Nephron (organoid): ENCODE results near the gene RUFY3.
"Not testable (repeated sequence)": the region's sequence is repeated elsewhere in the genome, so short reads cannot be mapped to it uniquely, and the experiment has no call there.

Experiments
- H3K27ac Mint-ChIP-seq, 3 experiments: 2 replicates each; pipeline ENCODE4 v1.8.0; 2020; ENCODE audit warnings: mixed read lengths in 3 of 3, mild to moderate bottlenecking in 2 of 3, moderate library complexity in 1 of 3
- H3K27me3 Mint-ChIP-seq: 2 replicates; pipeline ENCODE4 v1.8.0; 2021; ENCODE audit warnings: low read depth, mild to moderate bottlenecking, moderate library complexity, mixed read lengths
- H3K36me3 Mint-ChIP-seq: 2 replicates; pipeline ENCODE4 v1.8.0; 2020; ENCODE audit warnings: low read depth, mixed read lengths
- H3K4me1 Mint-ChIP-seq: 2 replicates; pipeline ENCODE4 v1.8.0; 2020; ENCODE audit warnings: mixed read lengths
- H3K4me3 Mint-ChIP-seq, 3 experiments: 2 replicates each; pipeline ENCODE4 v1.8.0; 2020; ENCODE audit warnings: mild to moderate bottlenecking in 3 of 3, mixed read lengths in 3 of 3, moderate library complexity in 2 of 3
- H3K9me3 Mint-ChIP-seq: 2 replicates; pipeline ENCODE4 v1.8.0; 2020; ENCODE audit warnings: mixed read lengths
- TF ChIP-seq, protein P1 (sequence below), 3 experiments: fragments of 200-600 bp; sonication (generic); IDR thresholded peaks; one replicate each; pipeline ENCODE4 v1.5.0; 2021; ENCODE audit warnings: antibody characterized with exemption in 3 of 3; ENCODE audit not compliant: unreplicated experiment in 3 of 3

The RUFY3 gene

GRCh38 chr4:70680934-70681333 lies 40.8 kb upstream of the RUFY3 start:
- Mint-ChIP-seq H3K4me1 (peaks cover 9% of the 10 kb centered on the region), H3K9me3 (no peaks in the 10 kb centered on the region)
- TF ChIP-seq, protein P1, sequence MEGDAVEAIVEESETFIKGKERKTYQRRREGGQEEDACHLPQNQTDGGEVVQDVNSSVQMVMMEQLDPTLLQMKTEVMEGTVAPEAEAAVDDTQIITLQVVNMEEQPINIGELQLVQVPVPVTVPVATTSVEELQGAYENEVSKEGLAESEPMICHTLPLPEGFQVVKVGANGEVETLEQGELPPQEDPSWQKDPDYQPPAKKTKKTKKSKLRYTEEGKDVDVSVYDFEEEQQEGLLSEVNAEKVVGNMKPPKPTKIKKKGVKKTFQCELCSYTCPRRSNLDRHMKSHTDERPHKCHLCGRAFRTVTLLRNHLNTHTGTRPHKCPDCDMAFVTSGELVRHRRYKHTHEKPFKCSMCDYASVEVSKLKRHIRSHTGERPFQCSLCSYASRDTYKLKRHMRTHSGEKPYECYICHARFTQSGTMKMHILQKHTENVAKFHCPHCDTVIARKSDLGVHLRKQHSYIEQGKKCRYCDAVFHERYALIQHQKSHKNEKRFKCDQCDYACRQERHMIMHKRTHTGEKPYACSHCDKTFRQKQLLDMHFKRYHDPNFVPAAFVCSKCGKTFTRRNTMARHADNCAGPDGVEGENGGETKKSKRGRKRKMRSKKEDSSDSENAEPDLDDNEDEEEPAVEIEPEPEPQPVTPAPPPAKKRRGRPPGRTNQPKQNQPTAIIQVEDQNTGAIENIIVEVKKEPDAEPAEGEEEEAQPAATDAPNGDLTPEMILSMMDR (IDR thresholded peaks at IDR 0.05; ENCODE audit: unreplicated experiment in 3 of 3) = no peak

GRCh38 chr4:70681704-70682103 lies 40.1 kb upstream of the RUFY3 start:
- Mint-ChIP-seq H3K27ac (peak overlapping the region in 1 of 3 experiments; percentile 88), H3K4me3 (no peak overlapping the region), H3K27me3 (no peaks in the 10 kb centered on the region), H3K36me3 (no peaks in the 10 kb centered on the region), H3K9me3 (no peaks in the 10 kb centered on the region), H3K4me1 (peaks cover 9% of the 10 kb centered on the region)
- TF ChIP-seq, protein P1 (IDR thresholded peaks at IDR 0.05; ENCODE audit: unreplicated experiment in 3 of 3) = no peak

More at GRCh38 chr4:70680934-70681333, 40.8 kb upstream of the RUFY3 start:
- Mint-ChIP-seq H3K27ac (peak overlapping the region; percentile 57 to 88 (median 65)), H3K27me3 (no peaks in the 10 kb centered on the region), H3K4me3 (no peak overlapping the region), H3K36me3 (no peaks in the 10 kb centered on the region)

DNA sequence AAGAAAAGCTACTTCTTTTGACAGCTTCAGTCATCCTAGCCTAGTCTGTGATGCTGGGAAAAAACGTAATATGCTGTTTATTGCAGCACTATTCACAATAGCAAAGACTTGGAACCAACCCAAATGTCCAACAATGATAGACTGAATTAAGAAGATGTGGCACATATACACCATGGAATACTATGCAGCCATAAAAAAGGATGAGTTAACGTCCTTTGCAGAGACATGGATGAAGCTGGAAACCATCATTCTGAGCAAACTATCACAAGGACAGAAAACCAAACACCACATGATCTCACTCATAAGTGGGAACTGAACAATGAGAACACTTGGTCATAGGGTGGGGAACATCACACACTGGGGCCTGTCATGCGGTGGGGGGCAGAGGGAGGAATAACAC lies 39.6 kb upstream of the RUFY3 start:
- H3K4me1 Mint-ChIP-seq, H3K36me3 Mint-ChIP-seq, H3K4me3 Mint-ChIP-seq, H3K9me3 Mint-ChIP-seq, H3K27me3 Mint-ChIP-seq: not testable (repeated sequence)
- H3K27ac Mint-ChIP-seq = peak overlapping the region in 1 of 3 experiments; percentile 40

- H3K9me3 Mint-ChIP-seq = no peaks in the 10 kb centered on the region
- peaks cover 32% of the 10 kb centered on the region for H3K4me1 Mint-ChIP-seq
- H3K27ac Mint-ChIP-seq = peak overlapping the region; percentile 98 to 100 (median 99)
- TF ChIP-seq, protein P1 (IDR thresholded peaks at IDR 0.05; ENCODE audit: unreplicated experiment in 3 of 3) = no peak
- H3K27me3 Mint-ChIP-seq = no peaks in the 10 kb centered on the region
- peaks cover 21% of the 10 kb centered on the region for H3K36me3 Mint-ChIP-seq
- H3K4me3 Mint-ChIP-seq = peak overlapping the region; percentile 91 to 94 (median 92)
Measured at GRCh38 chr4:70687392-70687791, 34.4 kb upstream of the RUFY3 start.

GRCh38 chr4:70687821-70688794 lies 33.7 kb upstream of the RUFY3 start, which contains the start of gene UTP3:
UTP3 (plus strand) TSS chr4:70688532; CDS start chr4:70688678, 146 bp downstream.
- TF ChIP-seq, protein P1 (IDR thresholded peaks at IDR 0.05; ENCODE audit: unreplicated experiment in 3 of 3) = peak; percentile 97 to 98 (median 98)
- peaks cover 22% of the 10 kb centered on the region for H3K36me3 Mint-ChIP-seq
- peak within 1 kb of the TSS; percentile 98 to 100 (median 99) for H3K27ac Mint-ChIP-seq
- H3K4me1 Mint-ChIP-seq = peaks cover 32% of the 10 kb centered on the region
- no peaks in the 10 kb centered on the region for H3K27me3 Mint-ChIP-seq
- H3K4me3 Mint-ChIP-seq = peak within 1 kb of the TSS; percentile 91 to 94 (median 92)
- H3K9me3 Mint-ChIP-seq = no peaks in the 10 kb centered on the region

- H3K36me3 Mint-ChIP-seq = peaks cover 25% of the 10 kb centered on the region
- H3K9me3 Mint-ChIP-seq = no peaks in the 10 kb centered on the region
- peak overlapping the region; percentile 91 to 94 (median 92) for H3K4me3 Mint-ChIP-seq
- no peaks in the 10 kb centered on the region for H3K27me3 Mint-ChIP-seq
- H3K27ac Mint-ChIP-seq = peak overlapping the region; percentile 98 to 100 (median 99)
- TF ChIP-seq, protein P1 (IDR thresholded peaks at IDR 0.05; ENCODE audit: unreplicated experiment in 3 of 3) = no peak
- H3K4me1 Mint-ChIP-seq = peaks cover 32% of the 10 kb centered on the region
Measured at GRCh38 chr4:70688795-70689231, 33.0 kb upstream of the RUFY3 start.
